ENCODE measurements around the gene AXIN1.
A peak's percentile ranks its signal among the peaks of the same experiment; 100 is the strongest.

The AXIN1 gene

DNA sequence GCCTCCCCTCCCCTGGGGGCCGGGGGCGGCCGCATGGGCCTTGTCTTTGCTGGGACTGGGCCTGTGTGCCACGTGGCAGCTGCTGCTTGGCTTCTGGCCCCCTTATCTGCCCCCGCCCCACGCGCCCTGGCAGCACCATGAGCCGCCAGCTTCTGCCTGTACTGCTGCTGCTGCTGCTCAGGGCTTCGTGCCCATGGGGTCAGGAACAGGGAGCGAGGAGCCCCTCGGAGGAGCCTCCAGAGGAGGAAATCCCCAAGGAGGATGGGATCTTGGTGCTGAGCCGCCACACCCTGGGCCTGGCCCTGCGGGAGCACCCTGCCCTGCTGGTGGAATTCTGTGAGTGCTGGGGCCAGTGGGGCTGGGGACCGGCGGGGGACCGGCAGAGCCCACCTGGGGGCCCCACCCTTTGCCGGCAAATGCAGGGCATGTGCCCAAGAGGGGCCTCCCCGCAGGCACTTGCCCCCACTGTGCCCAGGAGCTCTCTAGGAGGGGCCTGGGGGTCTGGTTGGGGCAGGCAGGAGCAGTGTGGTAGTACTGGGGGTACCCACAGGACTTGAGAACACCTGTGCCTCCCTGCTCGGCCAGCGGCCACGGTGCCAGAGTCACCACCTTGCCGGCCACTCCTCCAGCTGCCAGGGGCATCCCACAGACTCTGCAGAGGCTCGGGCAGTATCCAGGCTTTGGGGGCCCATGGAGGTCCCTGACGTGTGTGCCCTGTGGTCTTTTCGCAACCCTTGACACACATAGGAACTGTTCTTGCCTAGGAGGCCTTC, 69.3 kb downstream of the AXIN1 start, which contains the start of gene PDIA2:
Gene PDIA2 (plus strand): TSS at position 132 of the 773 bp plus-strand sequence. CDS start 6 bp downstream, at position 138.
- DNase-seq: peak in 7 of 51 donors; percentile 3 to 62 (median 17)

GRCh38 chr16:282491-282890, 70.0 kb downstream of the AXIN1 start:
- no peak for DNase-seq

DNA sequence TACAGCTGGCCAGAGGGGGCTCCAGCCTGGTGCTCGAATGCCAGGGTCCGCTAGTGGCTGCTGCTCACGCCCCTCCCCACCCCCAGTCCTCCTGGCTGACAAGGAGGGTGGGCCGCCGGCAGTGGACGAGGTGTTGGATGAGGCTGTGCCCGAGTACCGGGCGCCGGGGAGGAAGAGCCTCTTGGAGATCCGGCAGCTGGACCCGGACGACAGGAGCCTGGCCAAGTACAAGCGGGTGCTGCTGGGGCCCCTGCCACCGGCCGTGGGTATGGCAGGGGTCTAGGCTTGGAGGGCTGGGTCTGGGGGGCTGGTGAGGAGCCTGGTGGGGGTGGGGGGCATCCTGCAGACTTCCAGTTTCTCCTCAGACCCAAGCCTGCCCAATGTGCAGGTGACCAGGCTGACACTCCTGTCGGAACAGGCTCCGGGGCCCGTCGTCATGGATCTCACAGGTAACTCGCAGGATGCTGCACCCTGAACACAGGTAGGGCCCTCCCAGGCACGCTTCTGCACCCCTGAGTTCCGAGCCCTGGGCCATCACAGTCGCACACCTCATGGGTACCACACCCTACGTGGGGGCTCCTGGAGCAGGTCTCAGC, 70.8 kb downstream of the AXIN1 start:
- DNase-seq: no peak

DNA sequence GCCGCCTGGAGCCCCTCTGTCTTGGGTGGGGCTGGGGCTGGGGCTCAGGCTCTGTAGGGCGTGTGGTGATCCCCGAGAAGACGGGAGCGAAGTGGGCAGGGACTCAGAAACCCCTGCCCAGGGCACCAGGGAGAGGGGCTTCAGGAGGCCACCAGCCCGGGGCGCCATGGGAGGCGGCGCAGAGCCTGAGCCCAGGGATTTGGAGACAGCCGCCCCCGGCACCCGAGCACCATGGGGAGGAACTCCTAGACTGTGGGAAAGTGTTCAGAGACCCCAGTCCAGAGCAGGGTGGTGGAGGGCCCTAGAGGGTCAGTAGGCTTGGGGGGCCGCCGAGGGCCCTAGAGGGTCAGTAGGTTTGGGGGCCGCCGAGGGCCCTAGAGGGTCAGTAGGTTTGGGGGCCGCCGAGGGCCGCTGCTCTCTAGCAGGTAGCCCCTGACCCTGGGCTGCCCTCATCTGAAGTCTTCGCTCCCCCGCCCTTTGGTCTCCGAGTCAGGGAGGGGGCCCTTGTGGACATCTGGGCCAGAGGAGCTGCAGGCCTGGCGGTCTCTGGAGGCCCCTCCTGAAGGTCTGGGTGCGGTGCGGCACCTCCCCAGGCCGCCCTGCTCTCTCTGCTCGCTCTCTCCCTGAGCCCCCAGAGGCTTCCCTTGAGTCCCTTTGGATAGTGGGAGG, 71.4 kb downstream of the AXIN1 start:
- DNase-seq: no peak

DNA sequence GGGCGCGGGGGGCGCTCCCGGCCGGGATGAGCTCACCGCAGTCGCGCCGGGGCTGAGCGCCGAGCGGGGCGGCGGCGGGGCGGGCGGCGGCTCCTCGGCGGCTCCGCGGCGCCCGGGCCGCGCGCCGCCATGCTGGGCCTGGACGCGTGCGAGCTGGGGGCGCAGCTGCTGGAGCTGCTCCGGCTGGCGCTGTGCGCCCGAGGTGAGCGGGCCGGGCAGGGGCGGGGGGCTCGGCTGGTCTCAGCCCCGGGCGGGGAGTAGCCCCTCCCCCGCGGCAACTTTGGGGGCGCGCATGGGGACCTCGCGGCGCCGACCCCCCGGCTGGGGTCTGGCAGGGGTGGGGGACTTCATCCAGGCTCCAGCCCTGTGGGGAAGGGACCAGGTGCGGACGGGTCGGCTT, 72.0 kb downstream of the AXIN1 start, which contains the start of gene ARHGDIG:
Gene ARHGDIG (plus strand): TSS at position 40 of the 400 bp plus-strand sequence. CDS start 90 bp downstream, at position 130.
- DNase-seq: peak in 1 of 51 donors; percentile 18

GRCh38 chr16:280005-280460, 72.5 kb downstream of the AXIN1 start:
- DNase-seq: no peak

DNA sequence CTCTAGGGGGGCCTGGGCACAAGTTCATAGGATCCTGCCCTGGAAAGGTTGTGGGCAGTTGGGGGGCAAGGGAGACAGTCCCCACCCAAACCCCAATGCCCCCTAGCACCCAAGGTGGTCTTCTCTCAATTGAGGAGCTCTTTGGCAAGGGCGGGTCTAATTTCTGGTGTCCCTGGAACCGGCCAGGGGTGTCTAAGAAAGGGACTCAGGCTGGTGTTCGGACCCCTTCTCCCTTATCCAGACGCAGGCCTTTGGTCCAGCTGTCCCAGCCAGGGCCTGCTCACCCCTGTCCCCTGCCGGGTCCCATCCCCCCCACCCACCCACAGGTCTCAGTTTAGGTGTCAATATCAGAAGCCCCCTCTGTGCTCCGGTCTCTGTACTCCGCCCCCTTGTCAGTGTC, 73.0 kb downstream of the AXIN1 start:
- no peak for DNase-seq

GRCh38 chr16:278863-279366, 73.6 kb downstream of the AXIN1 start:
- peak in 2 of 51 donors; percentile 3 to 19 for DNase-seq

DNA sequence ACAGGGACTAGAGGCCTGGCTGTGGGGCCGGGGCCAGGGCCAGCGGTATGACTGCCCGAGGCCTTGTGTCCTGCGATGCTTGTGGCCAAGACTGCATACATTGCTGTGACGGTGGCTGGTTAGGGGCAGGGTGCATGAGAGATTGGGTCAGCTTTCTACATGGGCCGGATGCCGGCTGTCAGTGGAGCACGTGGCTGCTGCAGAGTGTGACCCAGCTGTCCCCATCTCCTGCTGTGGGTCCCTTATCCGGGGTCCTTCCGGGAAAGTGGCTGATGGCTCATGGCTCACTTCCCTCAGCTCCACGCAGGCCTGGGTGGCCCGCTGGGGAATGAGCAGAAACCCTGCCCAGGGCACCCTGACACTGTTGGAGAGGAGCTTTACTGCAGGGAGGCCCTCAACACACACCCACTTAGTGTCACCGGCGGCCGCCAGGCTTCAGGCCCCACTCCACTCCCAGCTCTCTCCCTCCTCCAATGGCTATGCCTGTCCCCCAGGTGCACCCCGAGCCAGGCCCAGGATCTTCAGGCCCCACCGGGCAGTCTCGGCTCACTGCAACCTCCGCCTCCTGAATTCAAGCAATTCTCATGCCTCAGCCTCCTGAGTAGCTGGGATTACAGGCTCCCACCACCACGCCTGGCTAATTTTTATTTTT, 76.0 kb downstream of the AXIN1 start:
- no peak for DNase-seq

DNA sequence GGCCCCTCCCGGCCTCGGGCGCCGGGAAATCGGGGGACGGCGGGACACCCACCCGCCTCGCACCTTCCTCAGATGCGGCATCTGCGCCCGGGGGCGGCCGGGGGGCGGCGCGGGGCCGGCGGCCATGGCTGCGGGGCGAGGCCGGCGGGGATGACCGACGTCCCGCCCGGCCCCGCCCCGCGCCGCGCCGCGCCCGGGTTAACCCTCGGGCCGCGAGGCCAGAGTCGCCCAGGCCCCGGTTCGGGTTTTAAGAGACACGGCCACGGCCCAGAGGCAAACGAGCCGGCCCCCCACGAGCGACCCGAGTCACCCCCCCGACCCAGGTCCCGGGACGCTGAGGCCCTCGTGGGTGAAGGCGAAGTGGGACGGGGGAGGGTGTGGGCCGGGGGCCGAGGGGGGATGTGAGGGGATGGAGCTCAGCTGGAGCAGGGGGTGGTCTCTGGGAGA, 76.7 kb downstream of the AXIN1 start, which contains the start of gene RGS11:
Gene RGS11 (minus strand): TSS at position 159 of the 447 bp plus-strand sequence. CDS start 33 bp downstream, at position 126.
- no peak for DNase-seq

- peak in 6 of 51 donors; percentile 12 to 26 (median 17) for DNase-seq
These were observed 77.4 kb downstream of the AXIN1 start for GRCh38 chr16:275041-275641.

GRCh38 chr16:273547-274421, 78.7 kb downstream of the AXIN1 start:
- no peak for DNase-seq

DNA sequence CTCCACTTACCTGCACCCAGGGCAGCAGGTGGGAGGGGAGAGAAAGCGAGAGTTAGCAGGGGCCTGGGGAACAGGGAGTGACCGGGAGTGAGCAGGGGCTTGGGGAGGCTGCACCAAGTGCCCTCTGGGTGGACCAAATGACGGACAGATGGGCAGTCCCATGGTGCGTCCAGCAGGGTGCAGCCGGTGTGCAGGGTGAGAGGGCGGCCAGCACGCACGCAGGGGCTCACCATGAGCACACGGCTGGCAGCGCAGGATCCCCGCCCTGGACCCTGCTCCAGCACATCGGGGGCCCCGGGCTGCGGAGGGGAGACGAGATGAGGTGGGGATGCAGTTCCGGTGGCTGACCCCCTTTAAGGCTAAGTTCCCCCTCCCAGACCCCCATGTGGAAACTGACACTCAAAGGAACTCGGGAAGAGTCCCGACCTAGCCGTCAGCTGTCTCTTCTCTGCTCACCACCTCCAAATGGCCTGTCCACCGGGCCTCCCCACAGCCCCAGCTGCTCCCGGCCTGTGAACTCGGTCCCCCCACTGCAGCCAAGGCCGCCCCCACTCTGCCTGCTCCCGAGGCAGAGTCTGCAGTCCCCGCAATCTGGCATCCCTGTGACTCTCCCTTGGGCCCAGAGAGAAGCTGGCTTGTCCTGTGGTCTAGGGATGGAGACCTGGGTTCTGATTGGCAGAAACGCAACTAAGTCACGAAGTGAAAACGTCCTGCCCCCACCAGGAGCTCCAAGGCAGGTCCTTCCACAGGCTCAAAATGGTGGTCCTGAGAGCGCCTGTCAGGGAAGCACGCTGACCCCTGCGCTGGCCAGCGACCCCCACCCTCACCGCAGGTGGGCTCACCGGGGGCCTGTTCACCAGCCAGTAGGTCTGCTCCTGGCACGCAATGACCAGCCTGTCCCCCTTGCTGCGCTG, 79.6 kb downstream of the AXIN1 start:
- no peak for DNase-seq

GRCh38 chr16:270381-271255, 81.9 kb downstream of the AXIN1 start:
- DNase-seq: no peak

DNA sequence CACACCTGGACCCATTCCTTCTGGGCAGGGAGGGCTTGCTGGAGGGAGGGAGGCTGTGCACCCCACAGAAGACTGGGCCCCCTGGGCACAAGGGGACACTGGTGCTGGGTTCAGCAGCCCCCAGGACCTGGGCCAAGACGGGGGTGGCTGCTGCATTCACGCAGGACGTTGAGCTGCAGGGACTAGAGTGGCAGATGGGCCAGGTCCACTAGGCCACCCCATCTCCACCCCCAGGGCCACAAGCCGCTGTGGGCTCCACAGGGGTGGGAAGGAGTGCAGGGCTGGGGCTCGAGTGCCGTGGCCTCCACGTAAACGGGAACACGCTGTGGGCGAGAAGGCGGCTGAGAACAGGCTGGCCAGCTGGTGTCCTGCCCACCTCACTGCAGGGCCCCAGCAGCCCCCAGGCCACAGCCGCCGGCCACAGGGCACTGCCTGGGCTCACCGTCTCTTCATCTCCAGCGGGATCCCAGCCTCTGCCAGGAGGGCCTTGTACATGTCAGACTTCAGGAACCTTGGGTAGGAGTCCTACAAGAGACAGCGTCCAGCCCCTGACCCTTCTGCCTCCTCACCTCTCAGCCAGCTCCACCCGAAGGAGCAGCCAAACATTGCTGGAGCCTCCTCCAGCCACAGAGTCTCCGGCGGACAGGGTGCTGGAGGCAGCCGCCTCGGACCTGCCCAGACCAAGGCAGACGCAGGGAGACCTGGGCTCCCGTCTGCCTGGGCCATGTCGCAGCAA, 83.3 kb downstream of the AXIN1 start:
- no peak for DNase-seq

- no peak for DNase-seq
These were observed 84.1 kb downstream of the AXIN1 start for GRCh38 chr16:268141-269053.
